DOHH2 (cell line): ENCODE measurements around the gene PPP1R1B.

Source experiments
- H3F3A ChIP-seq: fragments of 200-600 bp; sonication (generic), shearing (Covaris generic); 2 replicates; pipeline ENCODE4 v1.6.0; 2016; ENCODE audit warnings: antibody characterized with exemption, mild to moderate bottlenecking; ENCODE audit not compliant: control insufficient read depth, insufficient read depth
- H3K27ac ChIP-seq: fragments of 200-600 bp; sonication (generic); 2 replicates; pipeline ENCODE4 v1.5.1; 2014; ENCODE audit warnings: low read depth, mild to moderate bottlenecking, low read length, moderate library complexity
- H3K27me3 ChIP-seq: fragments of 200-600 bp; sonication (generic); 2 replicates; pipeline ENCODE4 v1.6.1; 2014; ENCODE audit warnings: mild to moderate bottlenecking, low read length, mixed read lengths; ENCODE audit not compliant: control insufficient read depth
- H3K36me3 ChIP-seq: fragments of 200-600 bp; sonication (generic); 2 replicates; pipeline ENCODE4 v1.6.1; 2014; ENCODE audit warnings: mild to moderate bottlenecking, low read length, moderate library complexity, mixed read lengths; ENCODE audit not compliant: control insufficient read depth
- H3K4me1 ChIP-seq: fragments of 200-600 bp; sonication (generic); 2 replicates; pipeline ENCODE4 v1.6.1; 2014; ENCODE audit warnings: mild to moderate bottlenecking, low read length, mixed read lengths; ENCODE audit not compliant: control insufficient read depth
- H3K4me2 ChIP-seq: fragments of 200-600 bp; sonication (generic); 2 replicates; pipeline ENCODE4 v1.6.0; 2014; ENCODE audit warnings: mild to moderate bottlenecking, low read length, moderate library complexity
- H3K4me3 ChIP-seq: fragments of 200-600 bp; sonication (generic); 2 replicates; pipeline ENCODE4 v1.5.1; 2014; ENCODE audit warnings: mild to moderate bottlenecking, low read length, mixed read lengths
- H3K79me2 ChIP-seq: fragments of 200-600 bp; sonication (generic); 2 replicates; pipeline ENCODE4 v1.6.1; 2014; ENCODE audit warnings: mild to moderate bottlenecking, low read length, mixed read lengths; ENCODE audit not compliant: control insufficient read depth
- H3K9me2 ChIP-seq: fragments of 200-600 bp; sonication (generic); replicated peaks from 2 replicates; pipeline ENCODE4 v1.6.1; 2014; ENCODE audit warnings: mild to moderate bottlenecking, low read length, mixed read lengths; ENCODE audit not compliant: control insufficient read depth
- H3K9me3 ChIP-seq: fragments of 200-600 bp; sonication (generic); 2 replicates; pipeline ENCODE4 v1.6.1; 2014; ENCODE audit warnings: antibody characterized with exemption, low read length, mixed read lengths; ENCODE audit not compliant: control insufficient read depth, insufficient read depth
- H4K20me1 ChIP-seq: fragments of 200-600 bp; sonication (generic); 2 replicates; pipeline ENCODE4 v1.6.0; 2014; ENCODE audit warnings: low read depth, mild to moderate bottlenecking, antibody characterized with exemption, low read length, moderate library complexity; ENCODE audit not compliant: control insufficient read depth, insufficient read depth
- CTCF ChIP-seq: fragments of 200-600 bp; sonication (generic); IDR thresholded peaks from one replicate; pipeline ENCODE4 v1.5.1; 2014; ENCODE audit warnings: antibody characterized with exemption, mild to moderate bottlenecking, low read depth, low read length; ENCODE audit not compliant: poor library complexity, severe bottlenecking
- EZH2phosphoT487 ChIP-seq: fragments of 200-600 bp; sonication (generic); IDR thresholded peaks from 2 replicates; pipeline ENCODE4 v1.6.1; 2017; ENCODE audit warnings: borderline replicate concordance, mild to moderate bottlenecking, antibody characterized with exemption, low read length, moderate library complexity, mixed read lengths

The PPP1R1B gene

GRCh38 chr17:39609416-39610025 is 17.2 kb upstream of the PPP1R1B start:
- H3K27me3 ChIP-seq: peaks cover 50% of the 10 kb centered on the region
- no peaks in the 10 kb centered on the region for H3K36me3 ChIP-seq
- no peaks in the 10 kb centered on the region for H3K9me3 ChIP-seq
- H3K4me3 ChIP-seq: no peak overlapping the region
- no peaks in the 10 kb centered on the region for H3F3A ChIP-seq
- no peaks in the 10 kb centered on the region for H4K20me1 ChIP-seq
- H3K4me1 ChIP-seq: peaks cover 10% of the 10 kb centered on the region
- H3K27ac ChIP-seq: no peak overlapping the region
- TF ChIP-seq CTCF (no peak), EZH2phosphoT487 (no peak)
- no peak overlapping the region for H3K4me2 ChIP-seq
- H3K79me2 ChIP-seq: no peaks in the 10 kb centered on the region
- no peaks in the 10 kb centered on the region for H3K9me2 ChIP-seq

- no peaks in the 10 kb centered on the region for H3K36me3 ChIP-seq
- H3F3A ChIP-seq: peaks cover 2% of the 10 kb centered on the region
- H3K27ac ChIP-seq: no peak overlapping the region
- no peak overlapping the region for H3K4me3 ChIP-seq
- no peaks in the 10 kb centered on the region for H3K4me1 ChIP-seq
- H3K9me2 ChIP-seq: no peaks in the 10 kb centered on the region
- TF ChIP-seq EZH2phosphoT487 (no peak), CTCF (no peak)
- H3K9me3 ChIP-seq: no peaks in the 10 kb centered on the region
- H4K20me1 ChIP-seq: no peaks in the 10 kb centered on the region
- H3K4me2 ChIP-seq: no peak overlapping the region
- peaks cover 31% of the 10 kb centered on the region for H3K27me3 ChIP-seq
- H3K79me2 ChIP-seq: no peaks in the 10 kb centered on the region
These were observed 15.2 kb upstream of the PPP1R1B start for GRCh38 chr17:39611401-39612112.

GRCh38 chr17:39612291-39612894 is 14.4 kb upstream of the PPP1R1B start:
- TF ChIP-seq EZH2phosphoT487 (no peak), CTCF (no peak)
- no peaks in the 10 kb centered on the region for H3K9me3 ChIP-seq
- H3K4me1 ChIP-seq: peaks cover 5% of the 10 kb centered on the region
- H3K4me2 ChIP-seq: no peak overlapping the region
- H3K27ac ChIP-seq: no peak overlapping the region
- H3K9me2 ChIP-seq: no peaks in the 10 kb centered on the region
- H4K20me1 ChIP-seq: no peaks in the 10 kb centered on the region
- no peaks in the 10 kb centered on the region for H3K79me2 ChIP-seq
- H3K27me3 ChIP-seq: peaks cover 23% of the 10 kb centered on the region
- no peak overlapping the region for H3K4me3 ChIP-seq
- peaks cover 6% of the 10 kb centered on the region for H3F3A ChIP-seq
- H3K36me3 ChIP-seq: no peaks in the 10 kb centered on the region
